HEK293T (cell line): Measurements from ENCODE around the gene SF3B6.

Experiments used
- ARNT ChIP-seq: fragments of 450-650 bp; IDR thresholded peaks from 2 replicates; pipeline ENCODE4 v1.6.1; 2017; ENCODE audit warnings: mild to moderate bottlenecking
- BHLHE40 ChIP-seq: fragments of 450-650 bp; IDR thresholded peaks from 2 replicates; pipeline ENCODE4 v1.6.1; 2016; ENCODE audit warnings: mild to moderate bottlenecking, moderate library complexity, borderline replicate concordance
- ELF4 ChIP-seq: fragments of 450-650 bp; IDR thresholded peaks from 2 replicates; pipeline ENCODE4 v1.6.1; 2017; ENCODE audit warnings: antibody characterized with exemption
- FOXA1 ChIP-seq: fragments of 450-650 bp; IDR thresholded peaks from 2 replicates; pipeline ENCODE4 v1.6.1; 2016; ENCODE audit warnings: mild to moderate bottlenecking
- FOXM1 ChIP-seq: fragments of 450-650 bp; IDR thresholded peaks from 2 replicates; pipeline ENCODE4 v1.6.1; 2017; ENCODE audit warnings: mild to moderate bottlenecking, borderline replicate concordance
- LEF1 ChIP-seq: fragments of 450-650 bp; IDR thresholded peaks from 2 replicates; pipeline ENCODE4 v1.6.1; 2017; ENCODE audit warnings: mild to moderate bottlenecking, borderline replicate concordance
- NFRKB ChIP-seq: fragments of 450-650 bp; IDR thresholded peaks from 2 replicates; pipeline ENCODE4 v1.6.1; 2016; ENCODE audit warnings: mild to moderate bottlenecking, moderate library complexity
- SP1 ChIP-seq: fragments of 450-650 bp; IDR thresholded peaks from 2 replicates; pipeline ENCODE4 v1.6.1; 2017
- ZNF384 ChIP-seq: fragments of 450-650 bp; IDR thresholded peaks from 2 replicates; pipeline ENCODE4 v1.6.1; 2016
- TF ChIP-seq, protein P1 (sequence below): fragments of 450-650 bp; IDR thresholded peaks from 2 replicates; pipeline ENCODE4 v1.6.1; 2016

DNA sequence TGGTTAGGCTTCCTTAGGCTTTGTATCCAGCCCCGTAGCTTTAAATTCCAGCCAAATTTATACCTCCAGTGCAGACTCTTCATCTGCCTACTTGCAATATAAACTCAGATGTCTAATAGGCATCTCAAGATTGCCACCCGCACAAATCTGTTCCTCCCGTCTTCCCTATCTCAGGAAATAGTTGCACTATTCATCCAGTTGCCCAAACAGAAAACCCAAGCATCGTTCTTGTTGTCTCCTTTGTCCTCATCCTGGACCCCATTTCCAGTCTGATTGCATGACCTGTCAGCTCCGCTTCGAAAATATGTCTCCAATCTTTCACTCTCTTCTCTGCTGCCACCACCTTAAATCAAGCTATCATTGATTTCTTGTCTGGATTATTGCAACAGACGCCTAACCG, 24.3 kb downstream of the SF3B6 start:
- no peak for TF ChIP-seq FOXA1
- TF ChIP-seq ZNF384: no peak
- no peak for TF ChIP-seq SP1
- no peak for TF ChIP-seq NFRKB
- no peak for TF ChIP-seq FOXM1
- no peak for TF ChIP-seq ARNT
- no peak for TF ChIP-seq BHLHE40
- no peak for TF ChIP-seq LEF1
- no peak for TF ChIP-seq ELF4
- TF ChIP-seq, protein P1, sequence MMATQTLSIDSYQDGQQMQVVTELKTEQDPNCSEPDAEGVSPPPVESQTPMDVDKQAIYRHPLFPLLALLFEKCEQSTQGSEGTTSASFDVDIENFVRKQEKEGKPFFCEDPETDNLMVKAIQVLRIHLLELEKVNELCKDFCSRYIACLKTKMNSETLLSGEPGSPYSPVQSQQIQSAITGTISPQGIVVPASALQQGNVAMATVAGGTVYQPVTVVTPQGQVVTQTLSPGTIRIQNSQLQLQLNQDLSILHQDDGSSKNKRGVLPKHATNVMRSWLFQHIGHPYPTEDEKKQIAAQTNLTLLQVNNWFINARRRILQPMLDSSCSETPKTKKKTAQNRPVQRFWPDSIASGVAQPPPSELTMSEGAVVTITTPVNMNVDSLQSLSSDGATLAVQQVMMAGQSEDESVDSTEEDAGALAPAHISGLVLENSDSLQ: no peak
